ENCODE measurements around the gene ZNF438.
"Not testable (repeated sequence)": the region's sequence is repeated elsewhere in the genome, so short reads cannot be mapped to it uniquely, and the experiment has no call there.

ZNF438 gene

DNA sequence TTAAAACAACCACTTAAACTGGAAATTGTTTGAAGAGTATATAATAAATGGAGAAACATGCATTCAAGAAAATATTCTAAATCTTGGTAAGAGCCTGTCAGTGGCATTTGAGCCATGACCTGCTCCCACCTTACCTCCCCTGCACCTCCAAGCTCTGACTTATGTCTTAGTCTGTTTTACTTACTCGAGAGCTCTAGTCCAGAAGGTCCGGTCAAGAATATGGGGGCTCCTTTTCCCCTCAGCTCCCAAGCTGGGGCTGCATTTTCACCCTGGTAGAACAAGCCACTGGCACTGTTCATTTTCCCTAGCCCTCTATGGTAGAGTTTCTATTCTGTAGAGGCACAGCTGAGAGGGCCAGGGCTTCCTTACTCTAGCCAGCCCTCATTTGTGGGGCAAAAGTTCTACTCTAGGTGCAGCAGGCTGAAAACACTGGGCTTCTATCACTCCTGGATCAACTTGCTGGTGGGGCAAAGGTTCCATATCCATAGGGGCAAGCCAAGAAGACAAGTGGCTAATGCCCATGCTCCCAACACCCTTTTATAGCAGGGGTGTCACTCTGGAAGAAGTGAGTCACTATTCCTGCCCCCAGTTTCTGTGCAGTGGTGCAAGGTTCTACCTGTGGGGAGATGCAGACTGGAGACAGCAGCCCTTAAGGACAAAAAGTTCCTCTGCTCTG, 40.6 kb downstream of the ZNF438 start:
- H3K27ac ChIP-seq: no peak overlapping the region
- TF ChIP-seq, protein P1, sequence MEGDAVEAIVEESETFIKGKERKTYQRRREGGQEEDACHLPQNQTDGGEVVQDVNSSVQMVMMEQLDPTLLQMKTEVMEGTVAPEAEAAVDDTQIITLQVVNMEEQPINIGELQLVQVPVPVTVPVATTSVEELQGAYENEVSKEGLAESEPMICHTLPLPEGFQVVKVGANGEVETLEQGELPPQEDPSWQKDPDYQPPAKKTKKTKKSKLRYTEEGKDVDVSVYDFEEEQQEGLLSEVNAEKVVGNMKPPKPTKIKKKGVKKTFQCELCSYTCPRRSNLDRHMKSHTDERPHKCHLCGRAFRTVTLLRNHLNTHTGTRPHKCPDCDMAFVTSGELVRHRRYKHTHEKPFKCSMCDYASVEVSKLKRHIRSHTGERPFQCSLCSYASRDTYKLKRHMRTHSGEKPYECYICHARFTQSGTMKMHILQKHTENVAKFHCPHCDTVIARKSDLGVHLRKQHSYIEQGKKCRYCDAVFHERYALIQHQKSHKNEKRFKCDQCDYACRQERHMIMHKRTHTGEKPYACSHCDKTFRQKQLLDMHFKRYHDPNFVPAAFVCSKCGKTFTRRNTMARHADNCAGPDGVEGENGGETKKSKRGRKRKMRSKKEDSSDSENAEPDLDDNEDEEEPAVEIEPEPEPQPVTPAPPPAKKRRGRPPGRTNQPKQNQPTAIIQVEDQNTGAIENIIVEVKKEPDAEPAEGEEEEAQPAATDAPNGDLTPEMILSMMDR (conservative IDR thresholded peaks at IDR 0.05): no peak
- no peak for TF ChIP-seq ZFX (IDR thresholded peaks at IDR 0.05)

DNA sequence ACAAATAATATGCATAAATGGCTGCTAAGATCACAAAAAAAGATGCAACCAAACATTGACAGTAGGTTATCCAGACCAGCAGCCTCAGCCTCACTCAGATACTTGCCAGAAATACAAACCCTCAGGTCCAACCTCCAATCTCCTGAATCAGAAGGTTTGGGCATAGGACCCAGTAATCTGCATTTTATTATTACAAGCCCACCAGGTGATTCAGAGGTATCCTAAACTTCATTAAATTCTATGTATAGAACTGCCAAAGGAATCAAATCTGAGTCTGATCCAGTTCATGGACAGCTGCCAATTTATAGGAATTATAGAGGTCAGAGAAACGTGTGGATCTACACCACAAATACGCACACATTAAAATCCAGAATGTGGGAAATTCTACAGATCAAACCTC, 41.3 kb downstream of the ZNF438 start:
- TF ChIP-seq ZFX (IDR thresholded peaks at IDR 0.05): no peak
- TF ChIP-seq, protein P1 (conservative IDR thresholded peaks at IDR 0.05): no peak
- H3K27ac ChIP-seq: no peak overlapping the region

DNA sequence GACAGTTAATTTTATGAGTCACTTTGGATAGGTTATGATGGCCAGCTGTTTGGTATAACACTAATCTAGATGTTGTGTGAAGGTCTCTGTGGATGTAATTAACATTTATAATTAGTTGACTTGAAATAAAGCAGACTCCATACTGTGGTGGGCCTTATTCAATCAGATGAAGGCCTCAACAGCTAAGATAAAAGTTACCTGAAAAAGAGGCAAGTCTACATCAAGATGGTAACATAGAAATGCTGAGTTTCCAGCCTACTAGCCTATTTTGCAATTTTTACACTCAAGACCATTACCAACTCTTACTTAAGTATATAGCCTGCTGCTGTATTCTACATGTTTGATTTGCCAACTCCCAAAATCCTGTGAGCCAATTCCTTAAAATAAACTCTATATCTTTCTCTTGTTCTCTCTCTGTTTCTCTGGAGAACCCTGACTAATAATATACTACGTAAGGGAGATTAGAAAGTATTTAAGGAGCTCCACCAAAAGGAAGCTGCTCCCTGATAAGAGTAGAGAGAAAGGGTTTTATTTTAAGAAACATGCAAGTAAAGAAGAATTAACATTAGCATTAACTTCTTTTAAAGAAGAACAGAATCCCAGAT, 42.7 kb downstream of the ZNF438 start:
- TF ChIP-seq, protein P1 (conservative IDR thresholded peaks at IDR 0.05): no peak
- no peak for TF ChIP-seq ZFX (IDR thresholded peaks at IDR 0.05)
- H3K27ac ChIP-seq: no peak overlapping the region

DNA sequence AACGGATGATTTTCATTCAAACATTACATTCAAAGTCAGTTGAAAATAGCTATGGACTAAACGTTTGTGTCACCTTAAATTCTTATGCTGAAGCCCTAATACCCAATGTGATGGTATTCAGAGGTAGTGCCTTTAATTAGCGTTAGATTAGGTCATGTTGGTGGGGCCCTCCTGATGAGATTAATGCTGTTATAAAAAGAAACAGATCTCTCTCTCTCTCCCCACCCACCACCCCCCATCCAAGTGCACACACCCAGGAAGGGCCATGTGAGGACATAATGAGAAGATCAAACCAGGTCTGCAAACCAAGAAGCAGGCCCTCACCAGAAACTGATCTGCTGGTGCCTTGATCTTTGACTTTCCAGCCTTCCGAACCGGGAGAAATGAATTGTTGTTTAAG, 44.2 kb downstream of the ZNF438 start:
- TF ChIP-seq ZFX (IDR thresholded peaks at IDR 0.05): no peak
- TF ChIP-seq, protein P1 (conservative IDR thresholded peaks at IDR 0.05): no peak
- no peak overlapping the region for H3K27ac ChIP-seq

DNA sequence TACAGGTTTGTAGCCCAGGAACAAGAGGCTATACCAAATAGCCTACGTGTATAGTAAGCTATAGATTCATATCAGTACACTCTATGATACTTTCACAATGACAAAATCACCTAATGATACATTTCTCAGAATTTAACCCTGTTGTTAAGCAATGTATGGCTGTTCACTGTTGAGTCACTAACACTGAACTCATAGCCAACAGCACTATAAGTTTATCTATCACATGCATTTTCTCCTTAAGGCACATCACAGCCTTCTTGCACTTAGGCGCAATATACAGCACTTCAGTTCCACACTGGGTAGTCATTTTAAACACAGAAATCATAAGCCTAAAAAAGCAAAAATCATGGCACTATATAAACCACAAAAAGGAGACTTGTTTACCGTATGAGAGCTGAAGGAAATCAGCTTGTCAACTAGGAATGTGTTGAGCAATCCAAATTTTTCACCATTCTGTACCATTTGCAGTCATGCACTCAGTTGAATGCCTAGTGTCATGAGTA, 45.6 kb downstream of the ZNF438 start:
- H3K27ac ChIP-seq: no peak overlapping the region
- TF ChIP-seq, protein P1 (conservative IDR thresholded peaks at IDR 0.05): no peak
- no peak for TF ChIP-seq ZFX (IDR thresholded peaks at IDR 0.05)

DNA sequence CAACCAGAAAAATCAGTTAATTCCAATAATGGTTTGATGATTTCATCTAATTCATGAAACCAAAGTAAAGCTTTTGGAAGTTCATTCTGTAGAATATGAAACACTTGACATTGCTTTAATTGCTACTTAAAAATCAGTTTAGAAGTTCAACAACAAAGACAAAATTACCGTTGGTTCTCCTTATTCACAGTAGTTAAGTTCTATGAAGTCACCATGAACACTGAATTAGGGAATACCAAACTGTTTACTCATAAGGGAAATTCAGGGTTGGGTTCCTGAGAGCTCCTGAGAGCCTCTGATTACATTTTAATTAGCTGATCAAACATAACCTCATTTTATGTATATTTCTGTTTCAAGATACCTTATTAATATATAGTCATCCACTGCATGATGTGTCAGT, 46.2 kb downstream of the ZNF438 start:
- no peak overlapping the region for H3K27ac ChIP-seq
- TF ChIP-seq ZFX (IDR thresholded peaks at IDR 0.05): no peak
- TF ChIP-seq, protein P1 (conservative IDR thresholded peaks at IDR 0.05): no peak

DNA sequence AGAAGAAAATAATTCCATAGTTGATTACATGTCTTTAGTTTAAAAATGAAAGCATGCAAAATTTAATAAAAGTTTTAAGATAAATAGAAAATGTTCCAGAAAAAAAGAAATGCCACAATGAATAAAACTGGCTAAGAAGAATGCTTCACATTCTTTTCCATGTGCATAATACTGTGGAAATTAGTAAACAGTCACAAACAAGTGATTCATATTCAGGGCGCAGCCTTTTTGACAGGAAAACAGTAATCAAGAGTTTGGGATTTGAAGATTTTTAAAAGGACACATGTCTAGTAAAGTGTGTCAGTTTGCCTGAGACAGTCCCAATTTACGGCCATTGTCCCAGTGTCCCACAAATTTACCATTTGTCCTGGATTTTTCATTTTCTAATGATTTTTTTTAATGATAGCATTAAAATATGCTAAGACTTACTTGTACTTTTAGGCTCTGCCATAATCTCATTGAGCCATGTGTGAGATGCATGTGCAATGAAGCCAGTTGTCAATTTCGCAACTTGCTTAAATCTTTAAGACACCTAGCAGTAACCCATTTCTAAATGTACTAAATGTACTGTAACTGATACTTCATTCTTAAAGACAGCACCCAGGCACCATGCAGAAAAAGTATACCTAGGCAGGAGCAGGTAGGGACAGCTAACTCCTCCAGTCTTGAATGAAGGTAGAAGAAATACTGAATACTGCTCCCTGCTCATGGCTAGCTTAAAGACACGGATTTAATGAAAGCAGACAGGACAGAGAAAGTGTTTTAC, 46.9 kb downstream of the ZNF438 start:
- TF ChIP-seq ZFX (IDR thresholded peaks at IDR 0.05): no peak
- TF ChIP-seq, protein P1 (conservative IDR thresholded peaks at IDR 0.05): no peak
- H3K27ac ChIP-seq: no peak overlapping the region

DNA sequence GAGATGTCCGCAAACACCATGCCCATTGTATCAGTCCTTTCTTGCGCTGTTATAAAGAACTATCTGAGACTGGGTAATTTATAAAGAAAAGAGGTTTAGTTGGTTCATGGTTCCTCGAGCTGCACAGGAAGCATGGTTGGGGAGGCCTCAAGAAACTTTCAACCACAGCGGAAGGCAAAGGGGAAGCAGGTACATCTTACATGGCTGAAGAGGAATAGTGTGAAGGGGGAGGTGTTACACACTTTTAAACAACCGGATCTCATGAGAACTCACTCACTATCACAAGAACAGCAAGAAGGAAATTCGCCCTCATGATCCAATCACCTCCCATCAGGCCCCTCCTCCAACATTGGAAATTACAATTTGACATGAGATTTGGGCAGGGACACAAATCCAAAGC, 48.5 kb downstream of the ZNF438 start:
- H3K27ac ChIP-seq: not testable (repeated sequence)
